Parathyroid adenoma (tissue), 2 donors: Measurements from ENCODE around the gene ABLIM2.

Experiments used
- H2AFZ ChIP-seq: fragments of 300-600 bp; sonication (generic); one replicate; pipeline ENCODE4 v1.7.0; 2017; ENCODE audit warnings: antibody characterized with exemption, mild to moderate bottlenecking
- H3K27ac ChIP-seq: fragments of 300-600 bp; sonication (generic); one replicate; pipeline ENCODE4 v1.7.0; 2017
- H3K27me3 ChIP-seq: fragments of 300-600 bp; sonication (generic); one replicate; pipeline ENCODE4 v1.7.0; 2017; ENCODE audit warnings: low read length; ENCODE audit not compliant: control insufficient read depth, insufficient read depth
- H3K36me3 ChIP-seq: fragments of 300-600 bp; sonication (generic); one replicate; pipeline ENCODE4 v1.7.0; 2017; ENCODE audit warnings: low read length; ENCODE audit not compliant: control insufficient read depth, insufficient read depth
- H3K4me1 ChIP-seq: fragments of 300-600 bp; sonication (generic); one replicate; pipeline ENCODE4 v1.7.0; 2017; ENCODE audit warnings: control low read depth
- H3K4me2 ChIP-seq: fragments of 300-600 bp; sonication (generic); one replicate; pipeline ENCODE4 v1.7.0; 2017; ENCODE audit warnings: low read length
- H3K4me3 ChIP-seq: fragments of 300-600 bp; sonication (generic); one replicate; pipeline ENCODE4 v1.7.0; 2017; ENCODE audit warnings: low read depth, low read length
- H3K79me2 ChIP-seq: fragments of 300-600 bp; sonication (generic); one replicate; pipeline ENCODE4 v1.7.0; 2017; ENCODE audit warnings: control low read depth
- H3K9ac ChIP-seq: fragments of 300-600 bp; sonication (generic); one replicate; pipeline ENCODE4 v1.7.0; 2017; ENCODE audit warnings: mild to moderate bottlenecking
- H3K9me3 ChIP-seq: fragments of 300-600 bp; sonication (generic); one replicate; pipeline ENCODE4 v1.7.0; 2017; ENCODE audit warnings: low read length; ENCODE audit not compliant: control insufficient read depth
- TF ChIP-seq, protein P1 (sequence below): fragments of 300-600 bp; sonication (generic); IDR thresholded peaks from one replicate; pipeline ENCODE4 v1.7.0; 2017; ENCODE audit warnings: antibody characterized with exemption, mild to moderate bottlenecking
- donor health status: primary hyperparathyroidism.

The ABLIM2 gene

GRCh38 chr4:8204576-8205227 is 46.1 kb upstream of the ABLIM2 start:
- Histone ChIP-seq H3K9ac (no peak overlapping the region), H3K9me3 (no peaks in the 10 kb centered on the region), H3K36me3 (no peaks in the 10 kb centered on the region), H3K4me2 (no peak overlapping the region), H3K79me2 (no peaks in the 10 kb centered on the region), H3K4me3 (no peak overlapping the region), H3K4me1 (no peaks in the 10 kb centered on the region), H3K27ac (no peak overlapping the region), H2AFZ (no peak overlapping the region), H3K27me3 (no peaks in the 10 kb centered on the region)
- TF ChIP-seq, protein P1, sequence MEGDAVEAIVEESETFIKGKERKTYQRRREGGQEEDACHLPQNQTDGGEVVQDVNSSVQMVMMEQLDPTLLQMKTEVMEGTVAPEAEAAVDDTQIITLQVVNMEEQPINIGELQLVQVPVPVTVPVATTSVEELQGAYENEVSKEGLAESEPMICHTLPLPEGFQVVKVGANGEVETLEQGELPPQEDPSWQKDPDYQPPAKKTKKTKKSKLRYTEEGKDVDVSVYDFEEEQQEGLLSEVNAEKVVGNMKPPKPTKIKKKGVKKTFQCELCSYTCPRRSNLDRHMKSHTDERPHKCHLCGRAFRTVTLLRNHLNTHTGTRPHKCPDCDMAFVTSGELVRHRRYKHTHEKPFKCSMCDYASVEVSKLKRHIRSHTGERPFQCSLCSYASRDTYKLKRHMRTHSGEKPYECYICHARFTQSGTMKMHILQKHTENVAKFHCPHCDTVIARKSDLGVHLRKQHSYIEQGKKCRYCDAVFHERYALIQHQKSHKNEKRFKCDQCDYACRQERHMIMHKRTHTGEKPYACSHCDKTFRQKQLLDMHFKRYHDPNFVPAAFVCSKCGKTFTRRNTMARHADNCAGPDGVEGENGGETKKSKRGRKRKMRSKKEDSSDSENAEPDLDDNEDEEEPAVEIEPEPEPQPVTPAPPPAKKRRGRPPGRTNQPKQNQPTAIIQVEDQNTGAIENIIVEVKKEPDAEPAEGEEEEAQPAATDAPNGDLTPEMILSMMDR = no peak

DNA sequence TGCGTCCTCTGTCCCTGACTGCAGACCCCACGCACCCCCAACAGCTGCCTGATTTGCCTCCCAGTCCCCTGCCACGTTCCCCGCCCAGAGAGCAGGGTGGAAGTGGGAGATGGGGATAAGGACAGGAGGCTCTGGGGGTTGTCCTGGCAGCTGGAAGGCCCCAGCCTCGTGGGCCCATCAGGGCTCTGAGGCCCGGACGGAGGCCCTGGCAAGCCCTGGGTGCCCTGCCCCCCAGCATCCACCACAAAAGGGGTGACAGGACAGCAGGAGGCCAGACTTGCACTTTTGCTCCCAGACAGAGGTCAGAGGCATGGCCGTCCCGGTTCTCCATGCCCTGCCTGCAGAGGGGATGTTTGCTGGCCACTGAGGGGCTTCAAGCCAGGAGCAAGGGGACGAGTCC is 45.2 kb upstream of the ABLIM2 start:
- Histone ChIP-seq H3K27ac (no peak overlapping the region), H3K36me3 (no peaks in the 10 kb centered on the region)

DNA sequence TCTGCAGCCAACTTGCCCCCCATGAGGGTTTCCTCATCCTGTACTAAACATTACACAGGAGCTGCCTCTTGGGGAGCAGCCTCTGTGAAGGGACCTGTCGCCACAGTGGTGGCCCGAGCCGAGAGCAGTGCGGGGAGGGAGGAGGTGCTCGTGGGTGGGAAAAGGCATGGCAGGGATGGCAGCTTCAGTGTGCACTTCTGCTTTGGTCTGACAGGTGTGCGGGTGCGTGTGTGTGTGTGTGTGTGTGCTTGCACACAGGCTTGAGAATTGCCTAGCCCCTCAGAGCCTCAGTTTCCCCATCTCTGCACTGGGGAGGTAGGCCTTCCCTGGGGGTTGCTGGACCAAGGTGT is 44.4 kb upstream of the ABLIM2 start:
- TF ChIP-seq, protein P1 = no peak
- no peaks in the 10 kb centered on the region for H3K27me3 ChIP-seq

More for the DNA sequence above, 45.2 kb upstream of the ABLIM2 start:
- Histone ChIP-seq H3K4me2 (no peak overlapping the region), H2AFZ (no peak overlapping the region), H3K9me3 (no peaks in the 10 kb centered on the region), H3K27me3 (no peaks in the 10 kb centered on the region), H3K4me1 (peaks cover 2% of the 10 kb centered on the region), H3K79me2 (no peaks in the 10 kb centered on the region), H3K9ac (no peak overlapping the region), H3K4me3 (no peak overlapping the region)
- TF ChIP-seq, protein P1 = no peak

GRCh38 chr4:8202108-8203051 is 43.8 kb upstream of the ABLIM2 start:
- Histone ChIP-seq H2AFZ (no peak overlapping the region), H3K27ac (no peak overlapping the region), H3K9ac (no peak overlapping the region), H3K4me3 (no peak overlapping the region), H3K27me3 (no peaks in the 10 kb centered on the region), H3K4me1 (peaks cover 2% of the 10 kb centered on the region), H3K36me3 (no peaks in the 10 kb centered on the region), H3K4me2 (no peak overlapping the region), H3K79me2 (no peaks in the 10 kb centered on the region), H3K9me3 (no peaks in the 10 kb centered on the region)
- TF ChIP-seq, protein P1 = no peak

More for the DNA sequence above, 44.4 kb upstream of the ABLIM2 start:
- no peaks in the 10 kb centered on the region for H3K79me2 ChIP-seq
- H3K9me3 ChIP-seq = no peaks in the 10 kb centered on the region
- no peak overlapping the region for H3K4me3 ChIP-seq
- no peaks in the 10 kb centered on the region for H3K36me3 ChIP-seq
- H3K9ac ChIP-seq = no peak overlapping the region
- H3K4me2 ChIP-seq = no peak overlapping the region
- peaks cover 2% of the 10 kb centered on the region for H3K4me1 ChIP-seq
- H2AFZ ChIP-seq = no peak overlapping the region
- H3K27ac ChIP-seq = no peak overlapping the region
